Activated B cell treated with CpG ODN at 0.5 μM for 24 hours (primary cell): ENCODE data around the gene MED12L. TPM values are rescaled to one million over a fixed set of nuclear protein-coding genes. Genes with fewer than 3 reads are reported as not detected.
A peak's percentile ranks its signal among the peaks of the same experiment; 100 is the strongest.

Experiments
- ATAC-seq: fragments of 200-7000 bp; cut with Tn5 transposase; one replicate; pipeline ENCODE4 v1.10.0; 2021; ENCODE audit warnings: low read depth, mild to moderate bottlenecking, moderate library complexity
- CTCF ChIA-PET: fragments of 350-600 bp; sonication (Branson Sonifier 250); formaldehyde crosslinking; loops from one replicate; lab custom pipeline; 2021; ENCODE audit warnings: antibody characterized with exemption; lab: Charles Lee
- POLR2A ChIA-PET: fragments of 350-600 bp; sonication (Branson Sonifier 250); formaldehyde crosslinking; loops from one replicate; lab custom pipeline; 2021; ENCODE audit warnings: antibody characterized with exemption; lab: Charles Lee
- DNase-seq: peaks from one replicate; pipeline ENCODE4 v3.0.0; 2022
- H3K27ac Mint-ChIP-seq: one replicate; pipeline ENCODE4 v1.8.0; 2020; ENCODE audit warnings: mixed read lengths
- H3K27me3 Mint-ChIP-seq: one replicate; pipeline ENCODE4 v1.8.0; 2021; ENCODE audit warnings: mixed read lengths
- H3K36me3 Mint-ChIP-seq: one replicate; pipeline ENCODE4 v1.8.0; 2021; ENCODE audit warnings: low read depth, mixed read lengths
- H3K4me1 Mint-ChIP-seq: one replicate; pipeline ENCODE4 v1.8.0; 2021; ENCODE audit warnings: mixed read lengths
- H3K4me3 Mint-ChIP-seq: one replicate; pipeline ENCODE4 v1.8.0; 2020; ENCODE audit warnings: mild to moderate bottlenecking, mixed read lengths
- H3K9me3 Mint-ChIP-seq: one replicate; pipeline ENCODE4 v1.8.0; 2020; ENCODE audit warnings: mixed read lengths
- CTCF ChIP-seq: fragments of 200-600 bp; IDR thresholded peaks from one replicate; pipeline ENCODE4 v1.8.0; 2022; ENCODE audit warnings: antibody characterized with exemption, mild to moderate bottlenecking
- intact Hi-C: fragments of 100-400 bp; cut with micrococcal nuclease; formaldehyde crosslinking; loops from one replicate; pipeline ENCODE4 v1.15.1; 2024
- total RNA-seq: library from RNA; stranded (reverse); gene quantifications from 2 replicates; pipeline ENCODE4 v1.2.3, GENCODE V29; 2022

MED12L gene
- total RNA-seq, 1 donor from 2014 or later, result 1.5 TPM

- Mint-ChIP-seq H3K4me3 (no peak overlapping the region), H3K27ac (no peak overlapping the region), H3K36me3 (no peaks in the 10 kb centered on the region), H3K27me3 (no peaks in the 10 kb centered on the region), H3K9me3 (peaks cover 3% of the 10 kb centered on the region), H3K4me1 (peaks cover 26% of the 10 kb centered on the region)
- TF ChIP-seq CTCF, result no peak
- no peak for DNase-seq
- CTCF ChIA-PET, result interaction anchor here (1.3 to 9.8 kb wide), 6 partner anchors 15 to 69 kb away, joined by 3 to 237 read pairs (median 4); partner anchors contain the start of gene P2RY14
- ATAC-seq, result no peak
- POLR2A ChIA-PET, result no interaction called here
- intact Hi-C loops, result loop anchor here (5.0 to 10.0 kb wide), 5 partner anchors 157 to 692 kb away; partner anchors contain the start of gene P2RY12
Observed at GRCh38 chr3:151225040-151225975, 139.8 kb downstream of the MED12L start.

- DNase-seq, result no peak
- no peak overlapping the region for H3K4me3 Mint-ChIP-seq
- CTCF ChIA-PET, result interaction anchor here (1.3 to 9.8 kb wide), 6 partner anchors 15 to 70 kb away, joined by 3 to 237 read pairs (median 4); partner anchors contain the start of gene P2RY14
Observed at GRCh38 chr3:151226088-151226563, 140.7 kb downstream of the MED12L start.

GRCh38 chr3:151226825-151227224 is 141.4 kb downstream of the MED12L start:
- H3K9me3 Mint-ChIP-seq, result no peaks in the 10 kb centered on the region
- CTCF ChIA-PET, result interaction anchor here (0.9 to 9.8 kb wide), 7 partner anchors 26 to 240 kb away, joined by 3 to 237 read pairs (median 10); partner anchors contain the start of gene P2RY14
- H3K36me3 Mint-ChIP-seq, result no peaks in the 10 kb centered on the region
- TF ChIP-seq CTCF, result no peak
- no peak overlapping the region for H3K4me3 Mint-ChIP-seq
- DNase-seq (no peak), ATAC-seq (no peak)
- intact Hi-C loops, result loop anchor here (1.0 to 10.0 kb wide), 11 partner anchors 51 to 699 kb away; partner anchors contain the start of genes P2RY12 and P2RY14
- H3K27me3 Mint-ChIP-seq, result no peaks in the 10 kb centered on the region
- H3K27ac Mint-ChIP-seq, result no peak overlapping the region
- POLR2A ChIA-PET, result interaction anchor here (4.5 kb wide), 1 partner anchor 51 kb away, joined by 91 read pairs; the partner anchor contains the start of gene P2RY14
- peaks cover 39% of the 10 kb centered on the region for H3K4me1 Mint-ChIP-seq

More at GRCh38 chr3:151226088-151226563, 140.7 kb downstream of the MED12L start:
- no peak overlapping the region for H3K27ac Mint-ChIP-seq
- no peak for TF ChIP-seq CTCF
- H3K27me3 Mint-ChIP-seq, result no peaks in the 10 kb centered on the region
- no peaks in the 10 kb centered on the region for H3K36me3 Mint-ChIP-seq
- no peak for ATAC-seq
- no peaks in the 10 kb centered on the region for H3K9me3 Mint-ChIP-seq
- peaks cover 34% of the 10 kb centered on the region for H3K4me1 Mint-ChIP-seq
- POLR2A ChIA-PET, result no interaction called here
- intact Hi-C loops, result loop anchor here (5.0 to 10.0 kb wide), 5 partner anchors 156 to 691 kb away; partner anchors contain the start of gene P2RY12

GRCh38 chr3:151227266-151227806 is 141.9 kb downstream of the MED12L start:
- Mint-ChIP-seq H3K4me1 (peaks cover 44% of the 10 kb centered on the region), H3K27ac (peak overlapping the region; percentile 65), H3K4me3 (no peak overlapping the region), H3K9me3 (no peaks in the 10 kb centered on the region), H3K27me3 (no peaks in the 10 kb centered on the region), H3K36me3 (no peaks in the 10 kb centered on the region)
- no peak for TF ChIP-seq CTCF
- ChIA-PET POLR2A (interaction anchor here (4.5 kb wide), 1 partner anchor 50 kb away, joined by 91 read pairs; the partner anchor contains the start of gene P2RY14), CTCF (interaction anchor here (0.9 to 9.8 kb wide), 10 partner anchors 11 to 611 kb away, joined by 3 to 237 read pairs (median 10); partner anchors contain the start of gene P2RY14)
- intact Hi-C loops, result loop anchor here (1.0 to 10.0 kb wide), 11 partner anchors 51 to 699 kb away; partner anchors contain the start of genes P2RY12 and P2RY14
- DNase-seq, result no peak
- ATAC-seq, result peak; percentile 20
